Tibial nerve (tissue), 4 donors: ENCODE data around the gene FMN1. TPM values are rescaled to one million over a fixed set of nuclear protein-coding genes. Genes with fewer than 3 reads are reported as not detected.

Experiments used
- DNase-seq, 2 donors: peaks; one replicate each; pipeline ENCODE4 v3.0.0-alpha.2; 2019; ENCODE audit warnings: low spot score in 2 of 2
- H3K27ac ChIP-seq, 4 donors: fragments of 200-600 bp; sonication (generic) in 3 of 4; one replicate each; pipeline ENCODE4 v1.5.1; 2017 to 2019; ENCODE audit warnings: mild to moderate bottlenecking in 1 of 4
- H3K27me3 ChIP-seq, 2 donors: fragments of 200-600 bp; sonication (generic) in 1 of 2; one replicate each; pipeline versions ENCODE4 v1.5.1 to v1.6.0; 2017 to 2019
- H3K36me3 ChIP-seq, 3 donors: fragments of 200-600 bp; sonication (generic); one replicate each; pipeline ENCODE4 v1.5.1; 2018 to 2019
- H3K4me1 ChIP-seq, 4 donors: fragments of 200-600 bp; sonication (generic) in 3 of 4; one replicate each; pipeline ENCODE4 v1.5.1; 2017 to 2019
- H3K4me3 ChIP-seq, 4 donors: fragments of 200-600 bp; sonication (generic) in 3 of 4; one replicate each; pipeline ENCODE4 v1.5.1; 2017 to 2019; ENCODE audit warnings: mild to moderate bottlenecking in 1 of 4, moderate library complexity in 1 of 4
- H3K9me3 ChIP-seq, 4 donors: fragments of 200-600 bp; sonication (generic) in 3 of 4; one replicate each; pipeline ENCODE4 v1.5.1; 2017 to 2019
- CTCF ChIP-seq, 5 experiments: fragments of 200-600 bp in 3 of 5; fragments of 450-650 bp in 2 of 5; sonication (generic) in 3 of 5; IDR thresholded peaks; one replicate each; pipeline ENCODE4 v1.5.1; 2016 to 2019; ENCODE audit warnings: antibody characterized with exemption in 5 of 5, mild to moderate bottlenecking in 3 of 5, moderate library complexity in 2 of 5
- EP300 ChIP-seq, 2 donors: sonication (generic); formaldehyde crosslinking; IDR thresholded peaks; one replicate each; pipeline ENCODE4 v1.6.1; 2017; ENCODE audit warnings: antibody characterized with exemption in 2 of 2, mild to moderate bottlenecking in 1 of 2
- POLR2A ChIP-seq, 2 donors: fragments of 450-650 bp; IDR thresholded peaks; one replicate each; pipeline ENCODE4 v1.6.1; 2017; ENCODE audit warnings: antibody characterized with exemption in 2 of 2, mild to moderate bottlenecking in 2 of 2, moderate library complexity in 2 of 2
- WGBS, 2 donors: methylation state at CpG; one replicate each; pipeline ENCODE4 v1.1.5; 2018; 5-methylcytosine and 5-hydroxymethylcytosine counted together
- total RNA-seq, 4 donors: library from RNA; depleted of rRNA; stranded (reverse); fragments of >200 nt; gene quantifications; one replicate each; pipeline ENCODE4 v1.1.0, GENCODE V29; 2016

FMN1 gene
- total RNA-seq, 4 donors from 2014 or later = 15.1 to 62.1 (median 20.7) TPM

GRCh38 chr15:32834156-32834555 lies 360.4 kb downstream of the FMN1 start:
- DNase-seq = no peak
- peaks cover 0 to 4% of the 10 kb centered on the region in 2 donors for H3K27me3 ChIP-seq

GRCh38 chr15:32833379-32833821 lies 361.1 kb downstream of the FMN1 start:
- TF ChIP-seq POLR2A (IDR thresholded peaks at IDR 0.05) (no peak), CTCF (IDR thresholded peaks at IDR 0.05) (no peak), EP300 (IDR thresholded peaks at IDR 0.05) (no peak)
- Histone ChIP-seq H3K36me3 (no peaks in the 10 kb centered on the region), H3K4me1 (no peaks in the 10 kb centered on the region), H3K27me3 (peaks cover 0 to 2% of the 10 kb centered on the region in 2 donors), H3K4me3 (no peak overlapping the region), H3K27ac (no peak overlapping the region), H3K9me3 (no peaks in the 10 kb centered on the region)
- DNase-seq = no peak
- WGBS, 2 donors = 76 to 82% methylated on average over 1 of the region's 1 CpG

More at GRCh38 chr15:32834156-32834555, 360.4 kb downstream of the FMN1 start:
- no peaks in the 10 kb centered on the region for H3K36me3 ChIP-seq
- TF ChIP-seq CTCF (IDR thresholded peaks at IDR 0.05) (no peak), EP300 (IDR thresholded peaks at IDR 0.05) (no peak), POLR2A (IDR thresholded peaks at IDR 0.05) (no peak)
- H3K4me1 ChIP-seq = no peaks in the 10 kb centered on the region
- WGBS, 2 donors = 45 to 63% methylated on average over 1 of the region's 1 CpG
- H3K4me3 ChIP-seq = no peak overlapping the region
- H3K9me3 ChIP-seq = no peaks in the 10 kb centered on the region
- no peak overlapping the region for H3K27ac ChIP-seq

GRCh38 chr15:32831485-32831884 lies 363.0 kb downstream of the FMN1 start:
- Histone ChIP-seq H3K4me1 (no peaks in the 10 kb centered on the region), H3K27ac (no peak overlapping the region), H3K4me3 (no peak overlapping the region), H3K27me3 (no peaks in the 10 kb centered on the region), H3K9me3 (no peaks in the 10 kb centered on the region), H3K36me3 (no peaks in the 10 kb centered on the region)
- 27 to 28% methylated on average over 1 of the region's 1 CpG for WGBS, 2 donors
- DNase-seq = no peak
- TF ChIP-seq POLR2A (IDR thresholded peaks at IDR 0.05) (no peak), EP300 (IDR thresholded peaks at IDR 0.05) (no peak), CTCF (IDR thresholded peaks at IDR 0.05) (no peak)

GRCh38 chr15:32830241-32830640 lies 364.3 kb downstream of the FMN1 start:
- no peaks in the 10 kb centered on the region for H3K27me3 ChIP-seq
- 84 to 85% methylated on average over 1 of the region's 1 CpG for WGBS, 2 donors

GRCh38 chr15:32829436-32829835 lies 365.1 kb downstream of the FMN1 start:
- H3K4me3 ChIP-seq = no peak overlapping the region
- H3K9me3 ChIP-seq = no peaks in the 10 kb centered on the region
- no peaks in the 10 kb centered on the region for H3K4me1 ChIP-seq
- no peak overlapping the region for H3K27ac ChIP-seq
- no peaks in the 10 kb centered on the region for H3K27me3 ChIP-seq
- no peaks in the 10 kb centered on the region for H3K36me3 ChIP-seq
- no peak for TF ChIP-seq CTCF (IDR thresholded peaks at IDR 0.05)
- no peak for TF ChIP-seq EP300 (IDR thresholded peaks at IDR 0.05)
- no peak for TF ChIP-seq POLR2A (IDR thresholded peaks at IDR 0.05)
- 87 to 89% methylated on average over 2 of the region's 2 CpGs for WGBS, 2 donors
- DNase-seq = no peak

More at GRCh38 chr15:32830241-32830640, 364.3 kb downstream of the FMN1 start:
- Histone ChIP-seq H3K27ac (no peak overlapping the region), H3K9me3 (no peaks in the 10 kb centered on the region), H3K4me1 (no peaks in the 10 kb centered on the region), H3K4me3 (no peak overlapping the region), H3K36me3 (no peaks in the 10 kb centered on the region)
- DNase-seq = no peak
- TF ChIP-seq POLR2A (IDR thresholded peaks at IDR 0.05) (no peak), CTCF (IDR thresholded peaks at IDR 0.05) (no peak), EP300 (IDR thresholded peaks at IDR 0.05) (no peak)
